ENCODE data around the gene NDUFA5.

DNA sequence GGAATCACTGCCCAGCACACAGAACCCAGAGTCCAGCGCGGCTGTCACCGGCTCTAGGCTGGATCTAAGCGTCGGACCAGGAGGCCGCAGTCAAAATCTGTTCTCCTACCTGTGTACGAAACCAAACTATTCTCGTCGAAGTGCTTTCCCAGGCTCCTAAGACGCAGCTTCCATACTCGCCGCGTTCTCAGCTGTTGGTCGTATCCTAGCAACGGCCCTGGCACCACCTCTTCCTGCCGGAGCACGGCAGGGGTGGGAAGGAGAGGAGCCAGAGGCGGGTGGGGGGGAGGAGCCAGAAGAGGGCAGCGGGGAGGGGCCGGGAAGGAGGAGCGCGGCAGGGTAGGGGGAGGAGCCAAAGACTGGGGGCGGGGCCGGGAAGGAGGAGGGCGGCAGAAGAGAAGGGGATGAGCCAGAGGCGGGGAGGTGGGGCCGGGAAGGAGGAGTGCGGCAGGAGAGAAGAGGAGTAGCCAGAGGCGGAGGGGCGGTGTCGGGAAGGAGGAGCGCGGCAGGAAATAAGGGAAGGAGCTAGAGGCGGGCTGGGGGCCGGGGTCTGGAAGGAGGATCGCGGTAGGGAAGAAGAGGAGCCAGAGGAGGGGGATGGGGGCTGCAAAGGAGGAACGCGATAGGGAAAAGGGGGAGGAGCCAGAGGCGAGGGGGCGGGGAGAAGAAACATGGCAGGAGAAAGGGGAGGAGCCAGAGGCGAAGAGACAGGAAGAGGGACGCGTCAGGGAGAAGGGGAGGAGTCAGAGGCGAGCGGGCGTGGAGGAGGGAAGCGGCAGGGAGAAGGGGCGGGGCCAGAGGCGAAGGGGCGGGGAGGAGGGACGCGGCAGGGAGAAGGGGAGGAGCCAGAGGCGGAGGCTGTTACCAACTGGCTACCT is 23.0 kb downstream of the NDUFA5 start, which contains the start of gene IQUB:
- peak; percentile 85 to 86 for TF ChIP-seq POLR2AphosphoS5 (IDR thresholded peaks at IDR 0.05)
- no peak for TF ChIP-seq CTCF (IDR thresholded peaks at IDR 0.05)
- no peak for TF ChIP-seq POLR2A (IDR thresholded peaks at IDR 0.05; ENCODE audit: low read depth)
- no peak for TF ChIP-seq EP300 (IDR thresholded peaks at IDR 0.05)
